ENCODE results near the gene C1orf116.

C1orf116 gene

GRCh38 chr1:207020065-207020708, 12.4 kb downstream of the C1orf116 start:
- in situ Hi-C loops (cut with HindIII; ENCODE audit: low pct_unique_long_range_greater_than_20kb, low sequenced_read_pairs): no loop called here
- TF ChIP-seq JUND (IDR thresholded peaks at IDR 0.05; ENCODE audit: low read depth): no peak
- DNase-seq (ENCODE audit: low read depth in 1 of 2, low spot score in 1 of 2): no peak

- DNase-seq (ENCODE audit: low read depth in 1 of 2, low spot score in 1 of 2): no peak
- in situ Hi-C loops (cut with HindIII; ENCODE audit: low pct_unique_long_range_greater_than_20kb, low sequenced_read_pairs): no loop called here
- no peak for TF ChIP-seq JUND (IDR thresholded peaks at IDR 0.05; ENCODE audit: low read depth)
These were observed 12.9 kb downstream of the C1orf116 start for GRCh38 chr1:207019661-207020060.

GRCh38 chr1:207019161-207019560, 13.4 kb downstream of the C1orf116 start:
- TF ChIP-seq JUND (IDR thresholded peaks at IDR 0.05; ENCODE audit: low read depth): no peak

GRCh38 chr1:207018707-207019106, 13.8 kb downstream of the C1orf116 start:
- DNase-seq (ENCODE audit: low read depth in 1 of 2, low spot score in 1 of 2): no peak
- TF ChIP-seq JUND (IDR thresholded peaks at IDR 0.05; ENCODE audit: low read depth): no peak
- in situ Hi-C loops (cut with HindIII; ENCODE audit: low pct_unique_long_range_greater_than_20kb, low sequenced_read_pairs): no loop called here

More at GRCh38 chr1:207019161-207019560, 13.4 kb downstream of the C1orf116 start:
- in situ Hi-C loops (cut with HindIII; ENCODE audit: low pct_unique_long_range_greater_than_20kb, low sequenced_read_pairs): no loop called here
- no peak for DNase-seq (ENCODE audit: low read depth in 1 of 2, low spot score in 1 of 2)

- DNase-seq (ENCODE audit: low read depth in 1 of 2, low spot score in 1 of 2): no peak
- in situ Hi-C loops (cut with HindIII; ENCODE audit: low pct_unique_long_range_greater_than_20kb, low sequenced_read_pairs): no loop called here
- TF ChIP-seq JUND (IDR thresholded peaks at IDR 0.05; ENCODE audit: low read depth): no peak
These were observed 14.7 kb downstream of the C1orf116 start for GRCh38 chr1:207017615-207018559.

- DNase-seq (ENCODE audit: low read depth in 1 of 2, low spot score in 1 of 2): no peak
- in situ Hi-C loops (cut with HindIII; ENCODE audit: low pct_unique_long_range_greater_than_20kb, low sequenced_read_pairs): no loop called here
- no peak for TF ChIP-seq JUND (IDR thresholded peaks at IDR 0.05; ENCODE audit: low read depth)
These were observed 16.8 kb downstream of the C1orf116 start for GRCh38 chr1:207015791-207016190.

GRCh38 chr1:207014728-207015127, 17.8 kb downstream of the C1orf116 start:
- TF ChIP-seq JUND (IDR thresholded peaks at IDR 0.05; ENCODE audit: low read depth): no peak
- in situ Hi-C loops (cut with HindIII; ENCODE audit: low pct_unique_long_range_greater_than_20kb, low sequenced_read_pairs): no loop called here

GRCh38 chr1:207013321-207014085, 19.1 kb downstream of the C1orf116 start:
- no peak for DNase-seq (ENCODE audit: low read depth in 1 of 2, low spot score in 1 of 2)
- in situ Hi-C loops (cut with HindIII; ENCODE audit: low pct_unique_long_range_greater_than_20kb, low sequenced_read_pairs): no loop called here
- no peak for TF ChIP-seq JUND (IDR thresholded peaks at IDR 0.05; ENCODE audit: low read depth)

More at GRCh38 chr1:207014728-207015127, 17.8 kb downstream of the C1orf116 start:
- no peak for DNase-seq (ENCODE audit: low read depth in 1 of 2, low spot score in 1 of 2)

- no peak for TF ChIP-seq JUND (IDR thresholded peaks at IDR 0.05; ENCODE audit: low read depth)
- no peak for DNase-seq (ENCODE audit: low read depth in 1 of 2, low spot score in 1 of 2)
- in situ Hi-C loops (cut with HindIII; ENCODE audit: low pct_unique_long_range_greater_than_20kb, low sequenced_read_pairs): no loop called here
These were observed 21.8 kb downstream of the C1orf116 start for GRCh38 chr1:207010726-207011125.

- in situ Hi-C loops (cut with HindIII; ENCODE audit: low pct_unique_long_range_greater_than_20kb, low sequenced_read_pairs): no loop called here
- no peak for DNase-seq (ENCODE audit: low read depth in 1 of 2, low spot score in 1 of 2)
- no peak for TF ChIP-seq JUND (IDR thresholded peaks at IDR 0.05; ENCODE audit: low read depth)
These were observed 22.6 kb downstream of the C1orf116 start for GRCh38 chr1:207009945-207010344.

GRCh38 chr1:207009182-207009850, 23.2 kb downstream of the C1orf116 start:
- in situ Hi-C loops (cut with HindIII; ENCODE audit: low pct_unique_long_range_greater_than_20kb, low sequenced_read_pairs): no loop called here
- no peak for DNase-seq (ENCODE audit: low read depth in 1 of 2, low spot score in 1 of 2)
- no peak for TF ChIP-seq JUND (IDR thresholded peaks at IDR 0.05; ENCODE audit: low read depth)

All from T47D (cell line).